ENCODE data around the gene NECAB2.
A peak's percentile ranks its signal among the peaks of the same experiment; 100 is the strongest.

The NECAB2 gene

GRCh38 chr16:83967838-83968305 is at the start of gene NECAB2:
NECAB2 (plus strand) TSS chr16:83968244; CDS start chr16:83968649, 405 bp downstream.
- Histone ChIP-seq H3K9me3 (no peaks in the 10 kb centered on the region), H3K27me3 (peaks cover 0 to 24% of the 10 kb centered on the region in 2 donors), H3K36me3 (peaks cover 10 to 34% (median 27%) of the 10 kb centered on the region in 3 donors), H3K27ac (no peak within 1 kb of the TSS), H3K4me1 (peaks cover 0 to 23% (median 13%) of the 10 kb centered on the region in 4 donors), H3K4me3 (peak within 1 kb of the TSS; percentile 31 to 44)
- TF ChIP-seq CTCF (IDR thresholded peaks at IDR 0.05): peak; percentile 29 to 64
- DNase-seq: no peak
- intact Hi-C loops (cut with DNase I; ENCODE audit: low total_unique reads): loop anchor here (5.0 to 10.0 kb wide), 2 partner anchors 94 to 217 kb away; partner anchors contain the start of gene TAF1C

- Histone ChIP-seq H3K4me1 (peaks cover 0 to under 1% (median 0%) of the 10 kb centered on the region in 4 donors), H3K9me3 (no peaks in the 10 kb centered on the region), H3K27ac (no peak overlapping the region), H3K36me3 (peaks cover 37 to 94% (median 51%) of the 10 kb centered on the region in 3 donors), H3K27me3 (no peaks in the 10 kb centered on the region), H3K4me3 (no peak overlapping the region)
- no peak for DNase-seq
- intact Hi-C loops (cut with DNase I; ENCODE audit: low total_unique reads): no loop called here
- no peak for TF ChIP-seq CTCF (IDR thresholded peaks at IDR 0.05)
Observed at GRCh38 chr16:83920894-83921491, 47.1 kb upstream of the NECAB2 start.

- no peak for TF ChIP-seq CTCF (IDR thresholded peaks at IDR 0.05)
- intact Hi-C loops (cut with DNase I; ENCODE audit: low total_unique reads): no loop called here
- DNase-seq: no peak
- Histone ChIP-seq H3K27me3 (no peaks in the 10 kb centered on the region), H3K27ac (no peak overlapping the region), H3K36me3 (peaks cover 22 to 73% (median 29%) of the 10 kb centered on the region in 3 donors), H3K4me1 (peaks cover 0 to 11% (median 9%) of the 10 kb centered on the region in 4 donors), H3K4me3 (no peak overlapping the region), H3K9me3 (no peaks in the 10 kb centered on the region)
Observed at GRCh38 chr16:83923581-83924365, 44.3 kb upstream of the NECAB2 start.

- Histone ChIP-seq H3K4me1 (peaks cover 0 to 11% (median 9%) of the 10 kb centered on the region in 4 donors), H3K36me3 (peaks cover 15 to 64% (median 19%) of the 10 kb centered on the region in 3 donors), H3K27me3 (no peaks in the 10 kb centered on the region), H3K27ac (no peak overlapping the region), H3K4me3 (no peak overlapping the region), H3K9me3 (no peaks in the 10 kb centered on the region)
- no peak for TF ChIP-seq CTCF (IDR thresholded peaks at IDR 0.05)
- intact Hi-C loops (cut with DNase I; ENCODE audit: low total_unique reads): no loop called here
- DNase-seq: no peak
Observed at GRCh38 chr16:83924686-83925085, 43.4 kb upstream of the NECAB2 start.

- no peak for TF ChIP-seq CTCF (IDR thresholded peaks at IDR 0.05)
- no peak overlapping the region for H3K27ac ChIP-seq
- H3K4me3 ChIP-seq: no peak overlapping the region
- peaks cover 9 to 62% (median 13%) of the 10 kb centered on the region in 3 donors for H3K36me3 ChIP-seq
- DNase-seq: no peak
- peaks cover 0 to 11% (median 9%) of the 10 kb centered on the region in 4 donors for H3K4me1 ChIP-seq
- H3K27me3 ChIP-seq: no peaks in the 10 kb centered on the region
- intact Hi-C loops (cut with DNase I; ENCODE audit: low total_unique reads): no loop called here
- no peaks in the 10 kb centered on the region for H3K9me3 ChIP-seq
Observed at GRCh38 chr16:83925095-83925905, 42.7 kb upstream of the NECAB2 start.

Measured in tibial artery (tissue), 4 donors.